Ovary (tissue), 9 donors: Measurements from ENCODE around the gene PRR18. TPM values are rescaled to one million over a fixed set of nuclear protein-coding genes. Genes with fewer than 3 reads are reported as not detected.

Source experiments
- DNase-seq, 5 donors: peaks; one replicate each; pipeline ENCODE4 v3.0.0-alpha.2; 2019 to 2020
- H3K27ac ChIP-seq, 2 donors: fragments of 200-600 bp; one replicate each; pipeline versions ENCODE4 v1.5.1 to v1.8.0; 2019 to 2022
- H3K27me3 ChIP-seq: fragments of 200-600 bp; one replicate; pipeline ENCODE4 v1.8.0; 2022
- H3K36me3 ChIP-seq: fragments of 200-600 bp; sonication (generic); one replicate; pipeline ENCODE4 v1.5.1; 2019
- H3K4me1 ChIP-seq: one replicate; pipeline ENCODE4 v1.8.1; 2013; ENCODE audit warnings: mild to moderate bottlenecking, moderate library complexity; ENCODE audit not compliant: insufficient read depth
- H3K4me3 ChIP-seq: fragments of 200-600 bp; sonication (generic); one replicate; pipeline ENCODE4 v1.5.1; 2017
- H3K9me3 ChIP-seq, 2 donors: fragments of 200-600 bp in 1 of 2; sonication (generic) in 1 of 2; one replicate each; pipeline versions ENCODE4 v1.5.1 to v1.8.1; 2013 to 2019; ENCODE audit warnings: mild to moderate bottlenecking in 1 of 2, moderate library complexity in 1 of 2
- EP300 ChIP-seq: sonication (generic); formaldehyde crosslinking; IDR thresholded peaks from one replicate; pipeline ENCODE4 v1.6.1; 2017; ENCODE audit warnings: antibody characterized with exemption
- POLR2A ChIP-seq: fragments of 450-650 bp; IDR thresholded peaks from one replicate; pipeline ENCODE4 v1.6.1; 2017; ENCODE audit warnings: antibody characterized with exemption, mild to moderate bottlenecking, moderate library complexity
- WGBS, 3 donors: extraction: QIAGEN DNeasy Blood & Tissue Kit in 1 of 3; methylation state at CpG; one replicate each; pipeline versions ENCODE4 v1.1.5 to v1.1.7; 2013 to 2017; 5-methylcytosine and 5-hydroxymethylcytosine counted together
- intact Hi-C, 4 donors: fragments of 100-400 bp; cut with DNase I; formaldehyde crosslinking; loops; one replicate each; pipeline versions ENCODE4 v1.11.0 to v1.15.1; 2022 to 2023
- polyA plus RNA-seq, 2 donors: library from polyadenylated mRNA; stranded (reverse); fragments of 200-250 nt in 1 of 2; fragments of 350-450 nt in 1 of 2; fragmentation: Illumina TruSeq in 1 of 2; extraction: RNeasy Lipid Tissue Mini Kit (QIAGEN cat#74804) in 1 of 2; gene quantifications; one replicate each; pipeline ENCODE4 v1.2.3, GENCODE V29; 2013 to 2014
- total RNA-seq, 7 donors: library from RNA; depleted of rRNA in 2 of 7; stranded (reverse); fragments of >200 nt in 2 of 7; fragmentation: NEBNext Ultra II Directional in 3 of 7; extraction: Animal tissue kit (Norgen Biotek cat#: 25700) in 3 of 7; gene quantifications; one replicate each; pipeline versions ENCODE4 v1.1.0 to v1.2.4, GENCODE V29; 2016 to 2023
- TF ChIP-seq, protein P1 (sequence below), 3 donors: fragments of 450-650 bp in 2 of 3; fragments of 200-600 bp in 1 of 3; IDR thresholded peaks; one replicate each; pipeline versions ENCODE4 v1.5.1 to v1.8.0; 2016 to 2022; ENCODE audit warnings: antibody characterized with exemption in 3 of 3, mild to moderate bottlenecking in 1 of 3
- donor health status: DM: no; HTN: no; CAD: no; lungs with moderate emphysema.
- donor health status: DM: no; HTN: no; CAD: no.
- donor health status: Bipolar disorder and iron deficiency.
- donor health status: DM: yes; HTN: yes; CAD: no.
- donor health status: DM: no; HTN: no; CAD: no.
- donor health status: DM: yes; HTN: yes; CAD: no.

The PRR18 gene
- total and polyA plus RNA-seq, 9 donors, result 0.05 to 5.1 (median 0.25) TPM; not detected in 5

DNA sequence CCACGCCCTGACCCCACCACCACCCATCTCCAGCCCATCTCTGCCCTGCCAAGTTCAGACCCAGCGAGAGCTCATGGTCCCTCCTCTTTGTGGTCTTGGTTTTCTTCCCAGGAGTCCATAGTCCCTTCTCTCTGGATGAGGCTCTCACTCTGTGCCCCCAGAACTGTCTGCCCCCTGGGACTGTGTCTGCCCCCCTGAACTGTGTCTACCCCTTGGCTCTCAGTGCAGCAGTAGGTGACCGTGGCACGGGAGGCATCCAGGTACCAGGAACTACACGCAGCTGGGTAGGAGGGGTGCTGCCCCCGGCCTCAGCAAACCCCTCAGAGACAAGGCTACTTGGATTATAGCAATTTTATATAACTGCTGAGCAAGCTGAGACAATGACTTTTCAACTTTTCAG is 23.6 kb downstream of the PRR18 start:
- 77 to 89% (median 79%) methylated on average over 6 of the region's 6 CpGs for WGBS, 3 donors
- H3K36me3 ChIP-seq, result no peaks in the 10 kb centered on the region
- no peak overlapping the region for H3K4me3 ChIP-seq
- intact Hi-C loops, result no loop called here
- no peaks in the 10 kb centered on the region for H3K9me3 ChIP-seq
- no peaks in the 10 kb centered on the region for H3K27me3 ChIP-seq
- TF ChIP-seq EP300 (no peak), POLR2A (no peak)
- TF ChIP-seq, protein P1, sequence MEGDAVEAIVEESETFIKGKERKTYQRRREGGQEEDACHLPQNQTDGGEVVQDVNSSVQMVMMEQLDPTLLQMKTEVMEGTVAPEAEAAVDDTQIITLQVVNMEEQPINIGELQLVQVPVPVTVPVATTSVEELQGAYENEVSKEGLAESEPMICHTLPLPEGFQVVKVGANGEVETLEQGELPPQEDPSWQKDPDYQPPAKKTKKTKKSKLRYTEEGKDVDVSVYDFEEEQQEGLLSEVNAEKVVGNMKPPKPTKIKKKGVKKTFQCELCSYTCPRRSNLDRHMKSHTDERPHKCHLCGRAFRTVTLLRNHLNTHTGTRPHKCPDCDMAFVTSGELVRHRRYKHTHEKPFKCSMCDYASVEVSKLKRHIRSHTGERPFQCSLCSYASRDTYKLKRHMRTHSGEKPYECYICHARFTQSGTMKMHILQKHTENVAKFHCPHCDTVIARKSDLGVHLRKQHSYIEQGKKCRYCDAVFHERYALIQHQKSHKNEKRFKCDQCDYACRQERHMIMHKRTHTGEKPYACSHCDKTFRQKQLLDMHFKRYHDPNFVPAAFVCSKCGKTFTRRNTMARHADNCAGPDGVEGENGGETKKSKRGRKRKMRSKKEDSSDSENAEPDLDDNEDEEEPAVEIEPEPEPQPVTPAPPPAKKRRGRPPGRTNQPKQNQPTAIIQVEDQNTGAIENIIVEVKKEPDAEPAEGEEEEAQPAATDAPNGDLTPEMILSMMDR (IDR thresholded peaks at IDR 0.05), result no peak
- no peak overlapping the region for H3K27ac ChIP-seq
- no peaks in the 10 kb centered on the region for H3K4me1 ChIP-seq
- no peak for DNase-seq

DNA sequence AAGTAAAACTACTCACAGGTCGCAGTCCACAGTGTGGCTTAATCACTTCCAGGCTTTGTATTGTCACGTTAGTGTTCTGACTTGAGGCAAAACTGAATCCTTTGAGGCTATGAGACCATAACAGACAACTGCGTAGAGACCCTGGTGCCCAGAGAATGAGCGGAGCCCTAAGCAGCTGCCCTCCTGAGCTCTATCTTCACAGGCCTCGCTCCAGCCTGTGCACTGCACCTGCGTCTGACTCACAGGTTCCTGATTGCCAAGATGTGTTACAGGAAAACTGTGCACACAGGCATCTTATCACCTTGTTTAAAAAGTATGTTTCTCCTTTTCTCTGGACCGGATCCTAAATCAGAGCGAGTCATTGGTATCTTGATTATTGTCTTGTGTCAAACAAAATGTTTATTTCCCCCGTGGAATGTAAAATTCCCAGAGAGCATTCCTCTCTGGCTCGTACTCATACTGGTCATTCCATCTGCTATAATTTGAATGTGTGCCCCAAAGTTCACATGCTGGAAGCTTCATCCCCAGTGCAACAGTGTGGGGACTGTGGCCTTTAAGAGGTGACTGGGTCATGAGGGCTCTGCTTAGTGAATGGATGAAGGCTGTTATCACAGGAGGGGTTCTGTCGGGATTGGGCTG is 25.7 kb downstream of the PRR18 start:
- no peaks in the 10 kb centered on the region for H3K36me3 ChIP-seq
- intact Hi-C loops, result no loop called here
- WGBS, 3 donors, result 56 to 59% (median 57%) methylated on average over 11 of the region's 11 CpGs
- H3K4me3 ChIP-seq, result no peak overlapping the region
- H3K9me3 ChIP-seq, result no peaks in the 10 kb centered on the region
- no peaks in the 10 kb centered on the region for H3K27me3 ChIP-seq
- no peaks in the 10 kb centered on the region for H3K4me1 ChIP-seq
- no peak for DNase-seq
- TF ChIP-seq EP300, result no peak
- no peak for TF ChIP-seq POLR2A
- TF ChIP-seq, protein P1 (IDR thresholded peaks at IDR 0.05), result no peak
- no peak overlapping the region for H3K27ac ChIP-seq

DNA sequence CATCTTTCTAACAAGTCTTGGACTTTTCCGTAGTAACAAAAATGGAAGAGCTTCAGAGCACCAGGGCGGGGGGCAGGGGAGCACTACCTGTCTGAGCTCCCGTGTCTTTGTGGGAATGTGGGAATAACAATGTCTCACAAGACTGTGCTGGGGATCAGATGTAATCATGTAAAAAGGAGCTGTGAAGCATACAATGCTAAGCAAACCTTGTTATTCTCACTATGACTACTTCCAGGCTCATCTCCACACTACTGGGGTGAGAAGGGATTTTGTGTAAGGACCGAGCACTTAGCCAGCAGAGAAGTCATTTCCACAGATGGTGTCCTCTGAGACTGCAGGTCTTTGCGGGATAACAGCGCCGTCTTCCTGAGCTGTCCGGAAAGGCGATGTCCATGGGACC is 27.1 kb downstream of the PRR18 start:
- TF ChIP-seq EP300, result no peak
- Histone ChIP-seq H3K4me1 (no peaks in the 10 kb centered on the region), H3K27ac (no peak overlapping the region)

DNA sequence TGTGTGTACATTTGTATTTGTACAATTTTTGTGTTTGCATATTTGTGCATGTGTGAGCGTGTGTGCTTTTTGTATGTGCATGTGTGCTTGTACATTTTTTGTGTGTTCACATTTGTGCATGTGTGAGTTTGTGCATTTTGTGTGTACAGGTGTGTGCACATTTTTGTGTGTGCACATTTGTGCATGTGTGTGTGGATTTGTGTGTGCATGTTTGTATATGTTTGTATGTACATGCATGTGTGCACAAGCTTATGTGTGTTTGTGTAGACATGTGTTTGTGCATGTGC is 28.9 kb downstream of the PRR18 start:
- H3K4me1 ChIP-seq, result no peaks in the 10 kb centered on the region
- 91 to 98% (median 94%) methylated on average over 1 of the region's 1 CpG for WGBS, 3 donors
- no peak overlapping the region for H3K4me3 ChIP-seq
- H3K27ac ChIP-seq, result no peak overlapping the region
- intact Hi-C loops, result loop anchor here in 3 of 4 donors (5.0 to 10.0 kb wide), 2 partner anchors 123 to 125 kb away; no protein-coding TSS in a partner anchor
- TF ChIP-seq POLR2A (no peak), EP300 (no peak)
- TF ChIP-seq, protein P1 (IDR thresholded peaks at IDR 0.05), result no peak
- DNase-seq, result no peak
- H3K36me3 ChIP-seq, result no peaks in the 10 kb centered on the region
- H3K27me3 ChIP-seq, result no peaks in the 10 kb centered on the region
- H3K9me3 ChIP-seq, result no peaks in the 10 kb centered on the region

More for the DNA sequence above, 27.1 kb downstream of the PRR18 start:
- H3K9me3 ChIP-seq, result no peaks in the 10 kb centered on the region
- no peaks in the 10 kb centered on the region for H3K36me3 ChIP-seq
- WGBS, 3 donors, result 88 to 91% (median 91%) methylated on average over 9 of the region's 9 CpGs
- H3K4me3 ChIP-seq, result no peak overlapping the region
- intact Hi-C loops, result no loop called here
- DNase-seq, result no peak
- H3K27me3 ChIP-seq, result no peaks in the 10 kb centered on the region

DNA sequence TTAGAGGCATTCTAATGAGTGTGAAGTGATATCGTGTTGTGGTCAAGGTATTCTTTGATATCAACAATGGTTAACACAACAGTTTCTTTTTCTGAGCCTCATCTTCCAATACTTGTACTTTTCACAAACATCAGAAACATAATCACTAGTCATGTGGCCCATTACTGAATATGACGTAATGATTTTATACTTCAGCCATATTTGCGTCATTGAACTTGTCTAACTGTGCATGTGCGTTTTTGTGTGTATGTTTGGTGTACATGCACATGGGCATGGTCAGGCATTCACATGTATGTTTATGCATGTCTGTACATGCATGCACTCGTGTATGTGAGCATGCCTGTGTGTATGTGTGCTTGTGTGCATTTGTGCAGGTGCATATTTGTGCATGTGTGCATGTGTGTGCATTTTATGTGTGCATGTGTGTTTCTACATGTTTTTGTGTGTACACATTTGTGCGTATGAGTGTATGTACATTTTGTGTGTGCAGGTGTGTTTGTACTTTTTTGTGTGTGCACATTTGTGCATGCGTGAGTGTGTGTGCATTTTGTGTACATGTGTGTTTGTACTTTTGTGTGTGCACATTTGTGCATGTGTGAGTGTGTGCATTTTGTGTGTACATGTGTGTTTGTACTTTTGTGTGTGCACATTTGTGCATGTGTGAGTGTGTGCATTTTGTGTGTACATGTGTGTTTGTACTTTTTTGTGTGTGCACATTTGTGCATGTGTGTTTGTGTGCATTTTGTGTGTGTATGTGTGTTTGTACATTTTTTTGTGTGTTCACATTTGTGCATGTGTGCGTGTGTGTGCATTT is 29.4 kb downstream of the PRR18 start:
- Histone ChIP-seq H3K27ac (no peak overlapping the region), H3K36me3 (no peaks in the 10 kb centered on the region), H3K4me1 (no peaks in the 10 kb centered on the region), H3K27me3 (no peaks in the 10 kb centered on the region), H3K9me3 (no peaks in the 10 kb centered on the region), H3K4me3 (no peak overlapping the region)
- no peak for TF ChIP-seq POLR2A
- TF ChIP-seq EP300, result no peak
- TF ChIP-seq, protein P1 (IDR thresholded peaks at IDR 0.05), result no peak
- 58 to 89% (median 88%) methylated on average over 8 of the region's 8 CpGs for WGBS, 3 donors
- intact Hi-C loops, result loop anchor here in 3 of 4 donors (5.0 to 10.0 kb wide), 2 partner anchors 124 to 126 kb away; no protein-coding TSS in a partner anchor
- no peak for DNase-seq
